Smooth muscle cell (in vitro differentiated cells): ENCODE data around the gene PEMT. TPM values are rescaled to one million over a fixed set of nuclear protein-coding genes. Genes with fewer than 3 reads are reported as not detected.

ENCODE experiments used
- DNase-seq: peaks from one replicate; lab custom pipeline; 2025; ENCODE audit not compliant: unreplicated experiment; lab: John Stamatoyannopoulos, UW
- H2AFZ ChIP-seq: fragments of 200-600 bp; sonication (generic); 2 replicates; pipeline ENCODE4 v1.6.0; 2016; ENCODE audit warnings: antibody characterized with exemption, low read depth, mild to moderate bottlenecking
- H3F3A ChIP-seq: fragments of 200-600 bp; sonication (generic); 2 replicates; pipeline ENCODE4 v1.6.0; 2017; ENCODE audit warnings: antibody characterized with exemption, low read depth
- H3K27ac ChIP-seq: fragments of 200-600 bp; sonication (generic); 2 replicates; pipeline ENCODE4 v1.5.1; 2016; ENCODE audit warnings: low read depth, mild to moderate bottlenecking
- H3K27me3 ChIP-seq: fragments of 200-600 bp; sonication (generic); 2 replicates; pipeline ENCODE4 v1.6.1; 2016; ENCODE audit warnings: low read depth, mild to moderate bottlenecking
- H3K36me3 ChIP-seq: fragments of 200-600 bp; sonication (generic); 2 replicates; pipeline ENCODE4 v1.5.1; 2016; ENCODE audit warnings: low read depth
- H3K4me1 ChIP-seq: fragments of 200-600 bp; sonication (generic); 2 replicates; pipeline ENCODE4 v1.5.1; 2016; ENCODE audit warnings: low read depth
- H3K4me2 ChIP-seq: fragments of 200-600 bp; sonication (generic); 2 replicates; pipeline ENCODE4 v1.6.0; 2016; ENCODE audit warnings: mild to moderate bottlenecking
- H3K4me3 ChIP-seq: fragments of 200-600 bp; sonication (generic); 2 replicates; pipeline ENCODE4 v1.5.1; 2016; ENCODE audit warnings: mild to moderate bottlenecking
- H3K79me2 ChIP-seq: fragments of 200-600 bp; sonication (generic); 2 replicates; pipeline ENCODE4 v1.6.0; 2016; ENCODE audit warnings: low read depth, mild to moderate bottlenecking
- H3K9ac ChIP-seq: fragments of 200-600 bp; sonication (generic); 2 replicates; pipeline ENCODE4 v1.6.0; 2016; ENCODE audit warnings: low read depth
- H3K9me3 ChIP-seq: fragments of 200-600 bp; sonication (generic); replicated peaks from 2 replicates; pipeline ENCODE4 v1.5.1; 2016; ENCODE audit warnings: low read depth
- H4K20me1 ChIP-seq: fragments of 200-600 bp; sonication (generic); 2 replicates; pipeline ENCODE4 v1.6.0; 2016; ENCODE audit warnings: low read depth
- CTCF ChIP-seq: fragments of 200-600 bp; sonication (generic); IDR thresholded peaks from 2 replicates; pipeline ENCODE4 v1.5.1; 2017; ENCODE audit warnings: borderline replicate concordance, mild to moderate bottlenecking, antibody characterized with exemption; ENCODE audit not compliant: insufficient read depth, poor library complexity, severe bottlenecking
- WGBS: methylation state at CpG from one replicate; pipeline ENCODE4 v1.1.7; 2016; ENCODE audit warnings: low lambda C conversion rate; 5-methylcytosine and 5-hydroxymethylcytosine counted together
- polyA plus RNA-seq: library from polyadenylated mRNA; unstranded; fragments of >200 nt; fragmentation: Nextera tagmentation; extraction: Ambion mirVana; gene quantifications from 2 replicates; pipeline ENCODE4 v1.2.1, GENCODE V29; 2016
- total RNA-seq: library from RNA; depleted of rRNA; stranded (reverse); fragments of >200 nt; gene quantifications from 2 replicates; pipeline ENCODE4 v1.2.3, GENCODE V29; 2014

PEMT gene
- total and polyA plus RNA-seq, 2 experiments from 2014 or later = 43.8 to 69.9 TPM

GRCh38 chr17:17508019-17508535 is 83.4 kb downstream of the PEMT start:
- 95% methylated on average over 11 of the region's 11 CpGs for WGBS
- Histone ChIP-seq H2AFZ (no peak overlapping the region), H3K36me3 (no peaks in the 10 kb centered on the region), H3K79me2 (no peaks in the 10 kb centered on the region), H3K4me2 (no peak overlapping the region), H3K4me1 (no peaks in the 10 kb centered on the region), H3K4me3 (no peak overlapping the region), H3K27me3 (no peaks in the 10 kb centered on the region), H3K9me3 (no peaks in the 10 kb centered on the region), H3K27ac (no peak overlapping the region), H3F3A (no peaks in the 10 kb centered on the region), H3K9ac (no peak overlapping the region), H4K20me1 (peaks cover 16% of the 10 kb centered on the region)
- no peak for TF ChIP-seq CTCF
- no peak for DNase-seq

GRCh38 chr17:17507465-17508011 is 84.0 kb downstream of the PEMT start:
- no peak overlapping the region for H3K4me3 ChIP-seq
- H3K79me2 ChIP-seq = no peaks in the 10 kb centered on the region
- H3K27me3 ChIP-seq = no peaks in the 10 kb centered on the region
- H3K36me3 ChIP-seq = no peaks in the 10 kb centered on the region
- H3K9me3 ChIP-seq = no peaks in the 10 kb centered on the region
- DNase-seq = no peak
- 96% methylated on average over 16 of the region's 16 CpGs for WGBS
- peaks cover 14% of the 10 kb centered on the region for H4K20me1 ChIP-seq
- TF ChIP-seq CTCF = no peak
- H3K27ac ChIP-seq = no peak overlapping the region
- H2AFZ ChIP-seq = no peak overlapping the region
- no peaks in the 10 kb centered on the region for H3K4me1 ChIP-seq
- no peak overlapping the region for H3K4me2 ChIP-seq
- H3F3A ChIP-seq = no peaks in the 10 kb centered on the region
- H3K9ac ChIP-seq = no peak overlapping the region

- 96% methylated on average over 17 of the region's 17 CpGs for WGBS
- Histone ChIP-seq H3K4me1 (no peaks in the 10 kb centered on the region), H3K9ac (no peak overlapping the region), H3K79me2 (no peaks in the 10 kb centered on the region), H3K4me3 (no peak overlapping the region), H3K4me2 (no peak overlapping the region), H2AFZ (no peak overlapping the region), H3F3A (no peaks in the 10 kb centered on the region), H3K36me3 (no peaks in the 10 kb centered on the region), H3K27ac (no peak overlapping the region), H3K27me3 (no peaks in the 10 kb centered on the region), H4K20me1 (peaks cover 8% of the 10 kb centered on the region), H3K9me3 (no peaks in the 10 kb centered on the region)
- TF ChIP-seq CTCF = no peak
- DNase-seq = no peak
Observed at GRCh38 chr17:17506893-17507464, 84.5 kb downstream of the PEMT start.
